ENCODE data around the gene TRIP10. TPM values are rescaled to one million over a fixed set of nuclear protein-coding genes. Genes with fewer than 3 reads are reported as not detected.
A peak's percentile ranks its signal among the peaks of the same experiment; 100 is the strongest.

The TRIP10 gene
- total and polyA plus RNA-seq, 2 of the 13 experiments (the other 11 are each of a cell fraction or from before 2014, with no cell fraction given) = 32.5 to 33.2 TPM

- peak; percentile 64 for TF ChIP-seq GATAD2A (CRISPR knock-in tag; IDR thresholded peaks at IDR 0.05)
- TF ChIP-seq PPARG (CRISPR knock-in tag; conservative IDR thresholded peaks at IDR 0.05) = peak; percentile 25; the same call in 1 of the 2 replicates
- TF ChIP-seq E2F5 (CRISPR knock-in tag; conservative IDR thresholded peaks at IDR 0.05) = no peak
- TF ChIP-seq CC2D1A (CRISPR knock-in tag; IDR thresholded peaks at IDR 0.05) = no peak
- TF ChIP-seq ZNF124 (CRISPR knock-in tag; IDR thresholded peaks at IDR 0.05) = 0 out of 2 replicates have a peak, but pooled peaks have one; percentile 23
- TF ChIP-seq ZNF563 (CRISPR knock-in tag; IDR thresholded peaks at IDR 0.05) = 0 out of 2 replicates have a peak, but pooled peaks have one; percentile 64
- no peak for TF ChIP-seq MBNL3 (CRISPR knock-in tag; conservative IDR thresholded peaks at IDR 0.05)
- TF ChIP-seq ZNF263 (CRISPR knock-in tag; IDR thresholded peaks at IDR 0.05) = 0 out of 2 replicates have a peak, but pooled peaks have one; percentile 19
- TF ChIP-seq ZNF331 (CRISPR knock-in tag; IDR thresholded peaks at IDR 0.05) = peak; percentile 47
Observed at GRCh38 chr19:6736169-6736916, 3.1 kb upstream of the TRIP10 start (continued).

GRCh38 chr19:6736917-6737283 is 2.6 kb upstream of the TRIP10 start:
- no peak for DNase-seq (ENCODE audit: low spot score)
- Histone ChIP-seq H3K27me3 (ENCODE audit: control insufficient read depth in 1 of 2, insufficient read depth in 2 of 2, low read length in 2 of 2) (no peaks in the 10 kb centered on the region; a peak in 1 of 5 replicates), H3K4me3 (replicated peaks in 1 of 3; ENCODE audit: insufficient read depth in 1 of 3, low read depth in 2 of 3, low read length in 3 of 3) (peak overlapping the region; percentile 81 to 90 (median 87)), H3K27ac (ENCODE audit: extremely low read length, insufficient read depth, low read length) (peak overlapping the region; percentile 89), H3K36me3 (replicated peaks in 1 of 2; ENCODE audit: control insufficient read depth in 1 of 2, insufficient read depth in 2 of 2, low read length in 2 of 2) (peaks cover 0 to 2% of the 10 kb centered on the region in 2 experiments; a peak in 2 of 5 replicates), H4K20me1 (ENCODE audit: insufficient read depth, low read length) (peaks cover 9% of the 10 kb centered on the region), H2AFZ (ENCODE audit: low read length) (no peak overlapping the region), H3K79me2 (ENCODE audit: insufficient read depth, low read length) (peaks cover 30% of the 10 kb centered on the region), H3K9me3 (ENCODE audit: low read length) (no peaks in the 10 kb centered on the region), H3K4me1 (ENCODE audit: insufficient read depth, low read length) (peaks cover 51% of the 10 kb centered on the region), H3K9ac (ENCODE audit: insufficient read depth, low read depth, low read length) (peak overlapping the region; percentile 90), H3K4me2 (ENCODE audit: low read depth, low read length) (peak overlapping the region; percentile 87)
- peak; percentile 0; the same call in 2 of the 3 replicates for ATAC-seq
- ChIA-PET CTCF (ENCODE audit: low intra/inter-chr PET ratio, low total read pairs) (interaction anchor here (3.1 to 3.4 kb wide), 3 partner anchors 16 to 126 kb away, joined by 17 to 31 read pairs (median 25); no protein-coding TSS in a partner anchor), POLR2A (interaction anchor here (0.8 to 5.4 kb wide), 11 partner anchors 8 to 46 kb away, joined by 3 to 278 read pairs (median 5); partner anchors contain the start of gene C3)
- intact Hi-C loops (cut with micrococcal nuclease; ENCODE audit: unreplicated experiment) = loop anchor here (2.0 to 10.0 kb wide), 2 partner anchors 16 to 1138 kb away; partner anchors contain the start of genes C3 and PRR36
- in situ Hi-C loops (cut with HindIII; ENCODE audit: extremely low pct_ligation_motif_present, low pct_unique_long_range_greater_than_20kb) = loop anchor here (5.0 kb wide), 1 partner anchor 125 kb away; no protein-coding TSS in a partner anchor
- TSS peak; percentile 68 for BruUV-seq (replicated peaks)
- no peak for FAIRE-seq
- WGBS (ENCODE audit: low lambda C conversion rate) = no CpG with 5 or more reads among the region's 16 CpGs
- TF ChIP-seq CHD4 (IDR thresholded peaks at IDR 0.05; ENCODE audit: borderline replicate concordance, low read length) (0 out of 2 replicates have a peak, but pooled peaks have one; percentile 37), ZNF878 (CRISPR knock-in tag; IDR thresholded peaks at IDR 0.05) (no peak), KDM5A (IDR thresholded peaks at IDR 0.05; ENCODE audit: borderline replicate concordance, low read length) (peak; percentile 72; the same call in 1 of the 2 replicates), THAP7 (CRISPR knock-in tag; IDR thresholded peaks at IDR 0.05) (0 out of 2 replicates have a peak, but pooled peaks have one; percentile 13), TARDBP (CRISPR knock-in tag; IDR thresholded peaks at IDR 0.05) (no peak), UBTF (CRISPR knock-in tag; IDR thresholded peaks at IDR 0.05) (peak; percentile 43; the same call in 1 of the 2 replicates), GTF3A (CRISPR knock-in tag; conservative IDR thresholded peaks at IDR 0.05) (no peak), NFIB (CRISPR knock-in tag; IDR thresholded peaks at IDR 0.05; ENCODE audit: borderline replicate concordance) (no peak), ZNF136 (CRISPR knock-in tag; IDR thresholded peaks at IDR 0.05; ENCODE audit: low read depth) (no peak), ZNF563 (CRISPR knock-in tag; IDR thresholded peaks at IDR 0.05) (0 out of 2 replicates have a peak, but pooled peaks have one; percentile 14), TAF1 (CRISPR knock-in tag; IDR thresholded peaks at IDR 0.05) (0 out of 2 replicates have a peak, but pooled peaks have one; percentile 9)

All from HepG2 (cell line).